Measurements from ENCODE around the gene CDC42EP2.

The CDC42EP2 gene

GRCh38 chr11:65297026-65297672 is 17.5 kb upstream of the CDC42EP2 start:
- TF ChIP-seq, protein P1, sequence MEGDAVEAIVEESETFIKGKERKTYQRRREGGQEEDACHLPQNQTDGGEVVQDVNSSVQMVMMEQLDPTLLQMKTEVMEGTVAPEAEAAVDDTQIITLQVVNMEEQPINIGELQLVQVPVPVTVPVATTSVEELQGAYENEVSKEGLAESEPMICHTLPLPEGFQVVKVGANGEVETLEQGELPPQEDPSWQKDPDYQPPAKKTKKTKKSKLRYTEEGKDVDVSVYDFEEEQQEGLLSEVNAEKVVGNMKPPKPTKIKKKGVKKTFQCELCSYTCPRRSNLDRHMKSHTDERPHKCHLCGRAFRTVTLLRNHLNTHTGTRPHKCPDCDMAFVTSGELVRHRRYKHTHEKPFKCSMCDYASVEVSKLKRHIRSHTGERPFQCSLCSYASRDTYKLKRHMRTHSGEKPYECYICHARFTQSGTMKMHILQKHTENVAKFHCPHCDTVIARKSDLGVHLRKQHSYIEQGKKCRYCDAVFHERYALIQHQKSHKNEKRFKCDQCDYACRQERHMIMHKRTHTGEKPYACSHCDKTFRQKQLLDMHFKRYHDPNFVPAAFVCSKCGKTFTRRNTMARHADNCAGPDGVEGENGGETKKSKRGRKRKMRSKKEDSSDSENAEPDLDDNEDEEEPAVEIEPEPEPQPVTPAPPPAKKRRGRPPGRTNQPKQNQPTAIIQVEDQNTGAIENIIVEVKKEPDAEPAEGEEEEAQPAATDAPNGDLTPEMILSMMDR (IDR thresholded peaks at IDR 0.05; ENCODE audit: low read depth, low read length), result no peak
- in situ Hi-C loops (cut with HindIII; ENCODE audit: low sequenced_read_pairs), result no loop called here
- no peak for DNase-seq (ENCODE audit: low read depth, low spot score)
- no peak overlapping the region for H3K4me3 ChIP-seq (ENCODE audit: low read depth, low read length)

GRCh38 chr11:65298131-65298535 is 16.5 kb upstream of the CDC42EP2 start:
- H3K4me3 ChIP-seq (ENCODE audit: low read depth, low read length), result no peak overlapping the region
- in situ Hi-C loops (cut with HindIII; ENCODE audit: low sequenced_read_pairs), result no loop called here
- TF ChIP-seq, protein P1 (IDR thresholded peaks at IDR 0.05; ENCODE audit: low read depth, low read length), result no peak
- peak; percentile 51 for DNase-seq (ENCODE audit: low read depth, low spot score)

DNA sequence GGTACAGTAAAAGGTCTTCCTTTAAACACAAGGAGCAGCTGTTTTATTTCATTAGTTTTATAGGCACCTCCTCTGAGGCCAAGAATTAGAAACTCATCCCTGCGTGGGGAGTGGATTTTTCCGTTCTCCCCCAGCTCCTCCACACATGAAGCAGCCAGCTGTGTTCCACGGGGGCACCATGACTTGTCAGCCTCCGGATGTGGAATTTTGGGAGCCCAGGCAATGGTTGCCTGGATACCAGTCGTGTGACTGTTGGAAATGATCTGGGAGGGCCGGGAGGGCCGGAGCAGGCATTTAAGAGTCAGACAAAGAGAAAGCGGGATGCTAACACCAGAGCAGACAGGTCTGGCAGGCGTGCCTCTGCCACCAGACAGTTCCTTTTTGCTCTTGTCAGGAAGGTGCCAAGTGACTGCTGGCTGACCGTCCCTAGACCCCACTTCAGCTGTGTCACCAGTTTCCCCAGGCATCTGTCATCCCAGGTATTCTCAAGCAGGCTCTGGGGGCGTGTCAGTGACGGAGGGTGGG is 15.9 kb upstream of the CDC42EP2 start:
- in situ Hi-C loops (cut with HindIII; ENCODE audit: low sequenced_read_pairs), result no loop called here
- H3K4me3 ChIP-seq (ENCODE audit: low read depth, low read length), result no peak overlapping the region
- DNase-seq (ENCODE audit: low read depth, low spot score), result peak; percentile 57
- TF ChIP-seq, protein P1 (IDR thresholded peaks at IDR 0.05; ENCODE audit: low read depth, low read length), result no peak

GRCh38 chr11:65300621-65301275 is 13.9 kb upstream of the CDC42EP2 start:
- no peak for DNase-seq (ENCODE audit: low read depth, low spot score)
- no peak overlapping the region for H3K4me3 ChIP-seq (ENCODE audit: low read depth, low read length)
- in situ Hi-C loops (cut with HindIII; ENCODE audit: low sequenced_read_pairs), result no loop called here
- TF ChIP-seq, protein P1 (IDR thresholded peaks at IDR 0.05; ENCODE audit: low read depth, low read length), result no peak

DNA sequence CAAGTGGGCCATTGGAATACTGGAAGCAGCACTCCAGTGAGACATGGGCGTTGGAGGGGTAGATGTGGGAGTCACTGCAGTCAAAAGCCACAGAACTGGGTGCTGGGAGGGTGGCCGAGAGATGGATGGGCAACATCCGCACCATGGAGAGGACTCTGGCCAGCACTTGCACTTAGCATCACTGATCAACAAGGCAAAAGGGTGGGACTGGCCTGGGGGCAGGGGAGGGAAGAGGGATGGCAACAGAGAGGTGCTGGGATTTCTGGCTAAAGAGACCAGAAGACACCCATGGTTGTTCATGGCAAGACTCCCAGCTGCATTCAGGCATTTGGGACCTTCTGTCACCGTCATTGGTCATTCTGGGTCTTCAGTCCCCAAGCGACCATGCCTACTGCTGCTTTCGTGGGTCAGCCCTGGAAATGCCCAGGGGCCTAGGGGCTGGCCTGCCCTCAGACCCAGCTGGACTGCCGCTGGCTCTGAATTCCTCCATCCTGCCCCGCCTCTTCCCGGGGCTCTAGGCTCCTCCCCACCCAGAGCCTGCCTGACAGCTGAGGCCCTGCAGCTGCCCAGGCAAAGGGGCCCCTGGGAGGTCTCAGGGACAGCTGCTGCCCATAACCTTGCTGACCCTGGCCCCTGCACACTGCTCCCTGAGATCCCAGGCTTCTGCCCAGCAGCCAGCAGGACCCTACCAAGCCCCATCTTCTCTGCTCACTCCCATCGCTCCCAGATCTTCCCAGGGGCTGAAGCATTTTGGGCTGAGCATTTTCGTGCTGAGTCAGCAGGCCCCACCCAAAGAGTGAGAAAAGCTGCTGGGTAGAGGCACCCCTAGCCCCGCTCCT is 13.0 kb upstream of the CDC42EP2 start:
- DNase-seq (ENCODE audit: low read depth, low spot score), result no peak
- H3K4me3 ChIP-seq (ENCODE audit: low read depth, low read length), result no peak overlapping the region
- TF ChIP-seq, protein P1 (IDR thresholded peaks at IDR 0.05; ENCODE audit: low read depth, low read length), result no peak
- in situ Hi-C loops (cut with HindIII; ENCODE audit: low sequenced_read_pairs), result no loop called here

DNA sequence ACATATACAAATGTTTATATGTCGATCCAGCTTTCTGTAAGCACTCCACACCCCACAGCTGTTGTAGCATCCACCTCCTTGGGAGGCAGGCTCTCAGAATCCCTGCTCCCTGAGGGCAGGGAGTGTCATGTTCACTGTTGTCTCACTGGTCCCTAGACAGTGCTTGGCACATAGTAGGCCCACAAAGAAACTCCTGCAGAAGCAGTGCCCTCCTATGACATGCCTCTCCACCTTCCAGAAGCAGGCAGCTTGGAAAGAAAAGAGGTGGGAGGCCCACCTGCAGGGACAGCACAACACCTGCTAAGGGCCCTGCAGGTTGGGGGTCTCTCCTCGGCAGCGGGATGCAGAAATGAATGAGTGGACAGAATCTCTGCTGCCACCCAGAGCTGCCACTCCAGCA is 11.1 kb upstream of the CDC42EP2 start:
- in situ Hi-C loops (cut with HindIII; ENCODE audit: low sequenced_read_pairs), result no loop called here
- TF ChIP-seq, protein P1 (IDR thresholded peaks at IDR 0.05; ENCODE audit: low read depth, low read length), result no peak

More for the DNA sequence above, 11.1 kb upstream of the CDC42EP2 start:
- H3K4me3 ChIP-seq (ENCODE audit: low read depth, low read length), result no peak overlapping the region
- DNase-seq (ENCODE audit: low read depth, low spot score), result no peak

Measured in astrocyte of the spinal cord (primary cell).